Stimulated activated CD8-positive, alpha-beta memory T cell treated with anti-CD3 and anti-CD28 coated beads, Interleukin-12 subunit alpha, Interleukin-12 subunit beta, amount 100 ng/mL, for 1 hour (primary cell): Measurements from ENCODE around the gene C2CD3.
"Not testable (repeated sequence)": the region's sequence is repeated elsewhere in the genome, so short reads cannot be mapped to it uniquely, and the experiment has no call there.

Source experiments
- DNase-seq: peaks from one replicate; pipeline ENCODE4 v3.0.0-alpha.2; 2020; ENCODE audit warnings: low read depth

The C2CD3 gene

GRCh38 chr11:74162681-74163467 is 7.9 kb downstream of the C2CD3 start:
- DNase-seq = no peak

- DNase-seq = no peak
These were observed 11.2 kb downstream of the C2CD3 start for GRCh38 chr11:74159642-74160041.

- DNase-seq = no peak
These were observed 13.6 kb downstream of the C2CD3 start for GRCh38 chr11:74157169-74157568.

- no peak for DNase-seq
These were observed 16.1 kb downstream of the C2CD3 start for GRCh38 chr11:74154620-74155281.

GRCh38 chr11:74153224-74153623 is 17.6 kb downstream of the C2CD3 start:
- DNase-seq = no peak

GRCh38 chr11:74147199-74147929 is 23.4 kb downstream of the C2CD3 start:
- DNase-seq = no peak

- DNase-seq = no peak
These were observed 26.2 kb downstream of the C2CD3 start for GRCh38 chr11:74144592-74144991.

GRCh38 chr11:74142624-74143023 is 28.2 kb downstream of the C2CD3 start:
- no peak for DNase-seq

GRCh38 chr11:74141908-74142307 is 28.9 kb downstream of the C2CD3 start:
- no peak for DNase-seq

GRCh38 chr11:74141241-74141695 is 29.5 kb downstream of the C2CD3 start:
- no peak for DNase-seq

GRCh38 chr11:74139919-74140431 is 30.8 kb downstream of the C2CD3 start:
- DNase-seq = not testable (repeated sequence)

- DNase-seq = no peak
These were observed 31.5 kb downstream of the C2CD3 start for GRCh38 chr11:74139151-74139918.

GRCh38 chr11:74138572-74138971 is 32.2 kb downstream of the C2CD3 start:
- no peak for DNase-seq

- no peak for DNase-seq
These were observed 32.8 kb downstream of the C2CD3 start for GRCh38 chr11:74138021-74138420.

GRCh38 chr11:74135127-74135840 is 35.5 kb downstream of the C2CD3 start:
- no peak for DNase-seq

- no peak for DNase-seq
These were observed 36.1 kb downstream of the C2CD3 start for GRCh38 chr11:74134661-74135060.

GRCh38 chr11:74133436-74133835 is 37.4 kb downstream of the C2CD3 start:
- no peak for DNase-seq

- no peak for DNase-seq
These were observed 38.0 kb downstream of the C2CD3 start for GRCh38 chr11:74132833-74133232.

- not testable (repeated sequence) for DNase-seq
These were observed 41.7 kb downstream of the C2CD3 start for GRCh38 chr11:74129121-74129520.

- no peak for DNase-seq
These were observed 47.8 kb downstream of the C2CD3 start for GRCh38 chr11:74123008-74123448.

- DNase-seq = no peak
These were observed 49.0 kb downstream of the C2CD3 start for GRCh38 chr11:74121804-74122203.
